GM21447 (cell line): Measurements from ENCODE around the gene TNNI3K.

Experiments
- ATAC-seq: cut with Tn5 transposase; IDR thresholded peaks from one replicate; pipeline ENCODE4 v1.9.1; 2021; ENCODE audit not compliant: unreplicated experiment

Gene TNNI3K

DNA sequence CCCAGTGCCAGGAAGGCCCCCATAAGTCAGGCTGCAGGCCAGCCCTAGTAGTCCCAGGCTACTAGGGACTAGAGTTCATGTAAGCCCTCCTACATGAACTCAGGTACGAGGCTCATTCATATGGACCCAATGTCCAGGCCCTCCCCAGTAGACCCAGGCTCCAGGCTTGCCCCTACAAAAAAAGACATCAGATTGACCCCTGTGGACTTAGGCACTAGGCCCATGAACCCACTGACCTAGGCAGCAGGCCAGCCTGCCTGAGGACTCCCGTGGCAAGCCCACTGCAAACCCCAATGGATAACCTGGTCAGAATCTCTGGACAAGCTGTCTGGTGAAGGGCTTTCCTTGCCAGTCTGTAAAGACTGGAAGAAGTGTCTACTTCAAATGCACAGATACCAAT lies 51.2 kb downstream of the TNNI3K start:
- no peak for ATAC-seq

DNA sequence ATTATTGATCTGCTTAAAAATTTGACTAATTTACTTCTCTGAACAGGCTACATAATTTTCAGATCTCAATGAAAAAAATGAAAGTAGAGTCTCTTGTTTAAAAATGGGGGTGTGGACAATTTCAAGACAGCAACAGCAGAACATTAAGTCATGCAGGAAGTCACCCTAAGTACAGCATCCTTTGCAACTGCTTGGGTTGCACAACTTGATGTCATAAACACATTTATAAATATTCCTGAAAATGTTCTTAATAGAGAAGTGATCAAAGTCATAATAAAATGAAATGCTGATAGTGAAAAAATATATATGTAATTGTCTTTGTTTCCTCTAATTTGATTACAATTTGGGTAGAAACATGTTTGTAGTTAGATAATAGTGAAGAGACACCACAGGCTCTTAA lies 79.3 kb downstream of the TNNI3K start:
- no peak for ATAC-seq

DNA sequence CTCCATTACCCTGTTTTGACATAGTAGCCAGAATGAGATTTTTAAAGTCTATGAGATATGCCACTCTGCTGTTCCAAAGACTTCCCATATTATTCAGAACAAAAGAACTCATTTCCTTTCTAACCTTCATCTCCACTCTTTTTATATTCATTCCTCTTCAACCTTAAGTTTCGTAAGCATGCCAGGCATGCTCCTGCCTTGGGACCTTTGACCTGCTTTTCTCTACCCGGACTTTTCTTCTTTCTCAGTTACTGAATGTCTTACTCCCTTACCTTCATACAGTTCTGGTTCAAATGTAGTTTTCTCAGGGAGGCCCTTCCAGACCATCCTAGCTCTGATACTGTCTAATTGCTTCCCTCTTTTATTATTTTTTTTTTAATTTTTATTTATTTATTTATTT lies 81.1 kb downstream of the TNNI3K start:
- ATAC-seq = no peak

DNA sequence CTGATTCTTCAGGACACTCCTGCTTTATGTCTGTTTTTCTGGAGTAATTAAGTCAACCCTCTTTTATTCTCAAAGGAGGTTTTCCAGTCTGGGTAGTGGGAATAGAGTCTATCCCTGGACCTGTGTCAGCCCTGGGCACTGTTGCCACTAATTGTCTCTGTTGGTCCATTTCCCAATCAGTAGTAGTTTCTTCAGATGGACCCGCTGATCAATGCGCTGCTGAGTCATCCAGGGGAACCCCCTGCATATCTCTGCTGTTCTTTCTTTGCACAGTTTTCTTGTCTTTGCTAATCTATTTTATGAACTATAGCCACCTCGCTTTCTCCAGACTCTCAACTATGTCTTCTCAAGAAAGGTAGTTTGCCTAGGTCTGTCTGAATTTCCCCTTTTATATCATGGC lies 82.5 kb downstream of the TNNI3K start:
- ATAC-seq = no peak

DNA sequence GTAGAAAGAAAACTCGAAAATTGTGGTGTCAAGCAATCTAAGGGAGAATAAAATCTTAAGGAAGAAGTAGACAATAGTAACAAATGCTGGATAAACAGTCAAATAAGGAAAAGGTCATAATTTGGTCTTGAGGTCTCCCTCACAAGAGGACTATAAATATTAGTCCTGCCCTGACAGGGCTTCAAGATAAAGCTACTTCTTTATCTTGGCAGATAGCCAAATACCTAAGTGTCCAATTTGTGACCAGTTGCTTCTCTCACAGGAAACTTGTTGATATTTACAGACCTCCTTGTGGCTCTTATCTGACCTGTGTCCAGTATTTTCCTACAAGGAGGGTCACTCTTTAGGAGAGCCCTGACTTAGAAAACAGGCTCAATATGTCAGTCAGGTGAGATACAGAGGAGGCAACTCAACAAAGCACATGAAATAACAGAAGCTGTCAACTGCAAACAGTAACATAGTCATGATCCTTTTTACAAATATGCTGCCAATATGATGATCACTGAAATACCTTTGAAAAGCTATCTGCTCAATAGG lies 88.8 kb downstream of the TNNI3K start:
- no peak for ATAC-seq

DNA sequence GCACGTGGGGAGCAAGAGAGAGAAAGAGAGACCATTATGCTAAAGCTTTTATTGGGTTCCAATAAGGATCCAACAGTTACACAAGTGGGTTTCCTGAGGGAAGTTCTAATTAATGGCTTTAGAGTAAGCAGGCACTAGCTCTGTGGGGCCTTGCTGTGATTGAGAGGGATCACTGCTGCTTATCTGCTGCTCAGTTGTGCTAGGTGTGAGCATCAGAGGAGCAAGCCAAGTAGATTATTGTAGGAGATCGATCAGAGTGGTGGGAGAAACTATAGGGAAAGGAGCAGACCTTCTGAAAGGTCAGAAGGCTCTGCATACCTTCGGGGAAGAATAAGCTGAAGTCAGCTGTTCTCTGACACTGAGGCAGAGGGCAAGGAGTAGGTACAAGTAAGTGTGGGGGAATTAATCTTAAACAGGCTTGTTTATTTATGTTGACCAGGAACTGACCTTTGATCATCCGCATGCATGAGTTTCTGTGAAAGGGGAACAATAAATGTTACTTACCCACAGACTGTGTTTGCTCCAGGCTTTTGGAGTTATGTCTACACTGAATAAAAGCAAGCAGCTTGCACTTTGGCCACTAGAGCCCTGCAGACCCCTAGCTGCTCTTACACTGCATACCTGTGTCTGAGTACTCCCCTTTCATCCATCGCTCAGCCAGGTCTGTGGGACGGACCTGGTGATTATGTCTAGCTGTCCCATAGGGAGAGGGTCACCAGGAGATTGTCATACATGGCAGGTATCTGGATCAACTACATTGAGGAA lies 89.7 kb downstream of the TNNI3K start:
- ATAC-seq = no peak

DNA sequence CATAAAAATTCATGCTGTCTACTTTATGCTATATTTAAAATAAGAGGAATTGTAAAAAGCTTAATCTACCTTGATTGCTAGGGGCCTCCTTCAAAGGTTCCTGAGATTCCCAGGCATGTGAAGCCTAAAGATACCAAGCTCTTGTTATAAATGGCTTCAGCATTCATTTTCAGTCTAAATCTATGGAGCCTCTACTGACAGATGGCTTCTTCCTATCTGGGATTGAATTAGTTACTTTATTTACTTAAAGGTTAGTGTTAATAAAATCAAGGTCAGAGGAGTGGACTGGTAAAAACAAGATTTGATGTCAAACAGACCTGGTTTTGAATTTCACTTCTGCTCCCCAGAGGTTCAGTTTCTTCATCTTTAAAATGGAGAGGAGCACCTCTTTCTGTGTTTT lies 93.7 kb downstream of the TNNI3K start:
- ATAC-seq = no peak

DNA sequence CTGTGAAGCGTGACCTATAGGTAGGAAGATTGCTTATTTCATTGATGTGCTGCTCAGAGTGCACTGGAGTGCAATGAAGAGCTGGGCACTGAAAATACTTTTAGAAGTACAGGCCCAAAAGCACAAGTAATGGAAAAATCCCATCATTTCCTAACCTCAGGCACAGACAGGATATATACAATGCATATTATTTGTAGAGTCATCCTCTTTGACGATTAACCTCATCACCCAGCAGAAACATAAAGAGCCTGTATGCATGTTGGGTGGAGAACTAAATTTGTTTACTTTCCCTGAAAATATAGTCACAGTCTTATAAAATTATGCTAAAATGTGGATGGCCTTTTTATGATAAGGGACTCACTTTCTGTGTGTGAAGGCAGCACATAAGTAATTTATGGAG lies 98.1 kb downstream of the TNNI3K start:
- no peak for ATAC-seq

DNA sequence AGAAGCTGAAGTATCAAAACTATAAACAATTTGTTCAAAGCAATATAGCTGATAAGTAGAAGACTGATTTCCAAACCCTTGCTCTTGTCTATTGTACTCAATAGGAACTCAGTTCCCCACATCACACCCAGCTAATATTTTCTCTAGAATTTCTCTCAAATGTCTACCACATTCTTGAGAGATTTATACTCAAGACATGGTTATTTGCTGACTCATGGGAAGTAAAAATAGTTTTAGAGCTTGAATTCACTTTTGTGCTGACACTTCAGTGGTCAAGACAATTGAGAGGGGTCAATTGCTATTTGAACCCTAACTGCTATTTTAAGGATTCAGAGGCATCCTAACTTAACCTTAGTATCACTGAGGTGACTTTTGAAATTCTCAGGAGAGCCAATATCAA lies 99.0 kb downstream of the TNNI3K start:
- ATAC-seq = no peak

DNA sequence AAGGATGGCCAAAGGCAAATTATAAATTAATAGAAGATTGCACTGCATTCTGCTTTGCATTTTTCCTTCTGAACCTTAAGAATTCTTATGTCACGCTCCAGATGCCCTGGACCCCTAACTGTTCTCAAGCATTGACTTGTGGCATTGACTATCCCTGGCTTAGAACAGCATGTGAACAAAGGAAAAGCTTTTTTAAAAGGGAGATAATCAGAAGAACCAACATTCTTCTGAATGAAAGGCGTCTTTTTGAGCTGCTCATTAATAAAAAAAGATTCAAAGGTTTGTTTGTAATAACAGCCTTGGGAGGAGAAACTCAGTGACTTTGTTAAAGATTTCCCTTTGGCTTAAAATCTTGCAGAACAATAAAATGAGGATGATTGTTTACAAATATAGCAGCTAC lies 105.5 kb downstream of the TNNI3K start:
- no peak for ATAC-seq

DNA sequence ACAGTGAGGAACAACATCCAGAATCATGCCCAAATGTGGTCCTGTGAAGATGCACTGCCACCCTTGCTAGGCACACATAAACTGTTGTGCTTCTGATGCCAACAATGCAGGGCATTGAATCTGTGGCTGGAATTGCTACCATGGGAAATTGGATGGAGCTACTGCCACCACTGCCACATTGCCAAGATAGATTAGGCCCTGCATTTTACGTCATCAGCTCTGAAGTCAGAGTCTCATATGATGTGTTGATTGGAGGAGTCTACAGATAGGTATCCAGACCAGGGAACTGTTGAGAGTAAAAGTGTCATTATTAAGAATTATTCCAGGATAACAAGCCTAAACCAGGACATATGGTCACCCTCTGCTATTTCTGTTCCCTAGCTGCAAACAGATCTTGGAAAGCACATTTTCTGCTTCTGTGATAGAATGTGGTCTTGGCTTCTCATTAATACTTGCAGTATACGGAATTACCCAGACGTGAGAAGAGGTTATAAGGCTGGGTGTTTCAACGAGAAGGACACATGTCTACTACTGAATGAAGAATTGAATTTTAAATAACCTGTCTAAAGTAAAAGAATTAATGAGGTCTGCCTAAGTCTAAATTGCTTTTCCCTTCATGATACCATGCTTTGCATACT lies 106.6 kb downstream of the TNNI3K start:
- no peak for ATAC-seq

DNA sequence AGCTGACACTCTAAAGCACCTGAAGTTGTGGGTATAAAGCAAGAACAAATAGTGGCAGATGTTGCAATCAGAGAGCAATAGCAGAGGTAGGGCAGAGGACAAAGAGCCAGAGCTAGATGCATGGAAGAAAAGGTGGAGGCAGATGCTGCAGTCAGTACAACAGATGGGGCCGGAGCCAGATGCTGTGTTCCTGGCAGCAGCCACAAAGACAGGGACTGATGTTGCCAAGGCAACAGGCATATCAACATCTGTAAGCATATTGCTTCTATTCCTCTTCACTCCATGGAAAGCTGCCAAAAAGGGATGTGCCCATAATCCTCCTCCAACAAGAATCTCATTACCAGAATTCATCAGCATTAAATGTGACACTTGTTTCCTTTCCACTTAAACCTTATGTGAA lies 108.0 kb downstream of the TNNI3K start:
- no peak for ATAC-seq

DNA sequence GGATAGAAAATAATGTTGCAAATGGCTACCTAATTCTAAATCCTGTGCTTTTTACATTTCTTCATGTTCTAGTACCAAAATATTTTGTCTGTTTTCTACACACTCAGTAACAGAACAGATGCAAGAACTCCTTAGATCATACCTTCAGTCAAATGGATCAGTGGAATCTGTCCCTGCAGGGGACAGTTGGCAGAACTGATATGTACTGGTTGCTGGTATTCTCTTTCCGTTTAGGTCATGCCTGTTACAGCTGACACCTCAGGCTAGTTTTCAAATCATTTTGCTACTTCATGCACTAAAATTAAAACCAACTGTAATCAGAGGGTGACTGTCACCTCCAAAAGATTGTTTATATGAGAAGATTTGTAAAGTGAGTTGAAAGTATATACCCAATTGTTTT lies 109.2 kb downstream of the TNNI3K start:
- no peak for ATAC-seq

DNA sequence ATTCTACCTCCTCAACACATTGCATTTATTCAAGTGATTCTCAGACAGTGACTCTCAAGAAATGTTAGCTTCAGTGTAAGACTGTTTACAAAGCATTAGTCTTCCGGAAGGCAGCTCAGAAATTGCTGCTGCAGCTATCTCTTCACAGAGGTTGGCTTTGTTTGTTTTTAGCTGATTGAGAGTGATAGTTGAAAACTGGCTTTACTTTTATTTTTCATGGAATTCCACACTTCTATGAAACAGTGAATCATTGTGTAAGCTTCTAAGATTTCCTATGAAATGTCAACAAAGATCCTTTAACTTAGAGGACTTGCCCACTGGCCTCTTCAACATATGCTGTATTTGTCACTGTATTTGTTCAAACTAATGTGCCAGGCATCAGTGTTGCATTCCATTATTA lies 121.3 kb downstream of the TNNI3K start:
- no peak for ATAC-seq

DNA sequence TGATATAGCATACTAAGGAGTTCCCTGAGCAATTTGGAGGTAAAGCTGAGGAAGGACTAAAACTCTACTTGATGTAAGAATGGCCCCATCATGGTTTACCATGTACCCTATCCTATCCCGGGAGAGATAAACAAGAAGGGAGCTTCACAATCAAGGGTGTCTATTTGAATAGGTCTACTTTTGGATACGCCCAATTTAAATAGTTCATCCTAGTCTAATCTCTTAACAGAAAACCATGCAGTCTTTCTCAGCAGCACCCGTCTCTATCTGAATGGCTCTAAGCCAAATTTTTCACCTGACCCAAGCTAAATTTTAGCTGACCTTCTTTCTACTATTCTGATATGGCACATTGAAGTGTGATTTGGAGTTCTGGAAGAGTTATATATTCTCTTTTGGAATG lies 122.0 kb downstream of the TNNI3K start:
- ATAC-seq = no peak

DNA sequence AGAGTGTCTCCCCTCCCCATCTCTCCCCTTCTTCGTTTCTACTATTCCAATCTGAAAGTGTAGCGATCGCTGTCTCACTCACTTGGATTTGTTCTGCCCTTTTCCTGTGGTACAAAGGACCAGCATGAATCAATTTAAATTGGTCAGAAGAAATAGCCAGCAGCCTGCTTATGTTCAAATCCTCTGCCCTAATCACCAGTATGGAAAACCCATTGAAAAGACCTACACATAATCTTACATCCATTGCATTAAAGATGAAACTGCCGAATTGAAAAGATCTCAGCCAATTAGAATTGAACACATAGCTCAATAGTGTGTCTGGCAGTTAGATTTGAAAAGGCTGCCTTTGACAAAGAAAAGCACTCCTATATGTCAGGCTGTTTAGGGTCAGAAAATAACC lies 122.6 kb downstream of the TNNI3K start:
- no peak for ATAC-seq

DNA sequence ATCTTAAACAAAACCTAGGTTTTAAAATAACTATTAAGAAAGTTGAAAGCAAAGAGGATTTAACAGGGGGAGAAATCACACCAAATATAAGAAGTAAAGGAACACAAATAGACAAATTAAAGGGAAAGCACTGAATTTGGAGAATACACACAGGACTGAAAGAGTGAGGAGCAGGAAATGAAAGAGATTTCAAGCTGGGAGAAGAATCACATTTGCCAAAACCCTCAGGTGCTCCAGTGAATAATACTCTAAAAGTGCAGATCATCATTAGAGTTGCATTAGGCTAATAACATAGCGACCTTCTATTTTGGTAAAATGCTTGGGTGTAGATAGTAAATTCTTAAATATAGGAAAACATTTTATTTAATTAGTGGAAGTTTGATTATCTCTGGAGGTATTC lies 127.5 kb downstream of the TNNI3K start:
- no peak for ATAC-seq

DNA sequence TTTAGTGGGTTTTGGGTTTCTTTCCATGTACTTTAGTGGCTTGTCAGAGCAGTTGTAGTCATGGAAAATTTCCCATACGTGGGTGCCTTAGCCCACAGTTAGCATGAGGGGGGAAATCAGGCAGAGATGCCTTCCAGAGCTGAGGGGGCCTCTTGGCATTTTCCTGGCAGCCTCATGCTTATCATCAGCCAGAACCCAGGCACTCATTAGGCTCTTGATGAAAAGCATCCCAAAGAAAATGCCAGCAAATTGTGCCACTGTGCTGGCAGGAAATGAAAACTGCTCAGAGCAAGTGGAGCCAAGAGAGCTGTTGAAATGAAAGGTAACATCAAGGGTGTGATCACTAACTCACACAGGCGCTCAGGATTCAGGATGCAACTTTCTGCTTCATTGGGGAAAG lies 128.0 kb downstream of the TNNI3K start:
- ATAC-seq = no peak

DNA sequence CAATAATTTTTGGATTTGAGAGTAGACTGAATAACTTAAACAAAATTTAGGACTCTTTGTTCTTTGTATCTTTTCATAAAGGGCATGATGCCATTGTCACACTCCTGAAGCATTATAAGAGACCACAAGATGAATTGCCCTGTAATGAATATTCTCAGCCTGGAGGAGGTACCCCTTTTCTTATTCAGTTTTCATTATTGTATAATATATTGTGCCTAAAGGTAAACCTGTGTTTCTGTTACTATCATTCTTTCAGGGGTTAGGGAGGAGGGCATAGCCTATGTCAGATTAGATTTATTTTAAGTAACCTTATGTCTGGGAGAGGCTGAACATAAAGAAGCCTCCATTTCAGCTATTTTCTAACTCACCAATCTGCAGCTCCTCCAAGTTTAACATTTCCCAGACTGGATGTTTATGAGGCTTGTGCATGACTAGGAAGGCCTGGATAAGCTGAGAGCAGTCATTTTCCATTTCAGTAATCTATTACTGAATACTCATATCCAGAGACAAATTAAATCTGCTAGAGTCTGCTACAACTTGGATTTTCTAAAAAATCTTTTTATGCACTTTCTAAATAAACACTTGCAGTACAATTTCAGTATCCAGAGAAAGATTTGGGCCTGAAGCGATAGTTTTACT lies 132.1 kb downstream of the TNNI3K start:
- no peak for ATAC-seq

DNA sequence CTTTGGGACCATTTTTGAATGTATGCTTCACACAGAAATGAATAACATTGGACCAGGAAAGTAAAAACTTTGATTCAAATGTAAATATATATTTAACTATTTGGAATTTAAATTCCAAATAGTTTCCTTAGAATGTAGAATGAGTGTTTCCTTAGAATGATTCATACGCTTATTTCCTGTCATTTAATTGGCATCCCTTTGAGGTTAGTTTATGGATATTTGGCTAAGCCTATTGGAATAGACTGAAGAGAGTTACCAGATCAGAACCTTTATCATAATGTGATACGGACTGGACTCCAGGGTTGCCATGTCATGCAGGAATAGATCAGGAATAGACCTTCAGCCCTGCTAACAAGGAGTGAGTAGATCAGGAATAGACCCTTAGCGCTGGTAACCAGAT lies 133.1 kb downstream of the TNNI3K start:
- no peak for ATAC-seq

DNA sequence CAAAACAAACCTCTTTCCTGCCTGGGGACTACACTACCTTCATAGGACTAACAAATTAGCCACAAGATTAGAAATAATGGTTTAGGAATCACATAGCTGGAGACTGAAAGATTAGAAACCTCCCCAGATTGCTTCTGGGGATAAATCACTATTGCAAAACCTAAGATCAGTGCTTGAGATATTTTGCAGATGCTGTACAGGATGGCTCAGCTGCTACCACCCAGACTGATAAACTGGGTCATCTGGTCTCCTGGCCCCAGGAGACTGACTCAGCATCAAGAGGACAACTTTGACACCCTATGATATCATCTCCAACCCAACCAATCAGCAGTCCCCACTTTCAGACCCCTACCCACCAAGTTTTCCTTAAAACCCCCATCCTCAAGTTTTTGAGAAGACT lies 140.2 kb downstream of the TNNI3K start:
- no peak for ATAC-seq

DNA sequence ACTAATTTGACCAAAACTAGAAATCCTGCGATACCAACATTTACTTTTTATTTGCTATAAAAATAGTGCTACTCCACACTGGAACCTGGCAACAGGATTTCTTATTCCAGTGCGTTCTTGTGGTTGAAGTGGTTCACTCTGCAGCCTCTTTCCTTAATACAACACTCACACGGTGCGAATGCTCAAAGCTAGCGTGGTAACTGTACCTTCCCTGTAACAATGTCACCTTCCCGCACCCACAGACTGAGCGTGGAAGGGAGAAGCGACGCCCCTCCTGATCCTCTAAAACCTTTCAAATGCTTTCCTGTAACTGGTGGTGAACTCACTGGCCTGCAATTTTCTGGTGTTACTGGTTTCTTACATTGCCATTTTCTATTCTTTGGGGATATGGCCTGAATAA lies 145.1 kb downstream of the TNNI3K start:
- no peak for ATAC-seq
